H1 (cell line): ENCODE measurements around the gene CDC37. TPM values are rescaled to one million over a fixed set of nuclear protein-coding genes. Genes with fewer than 3 reads are reported as not detected.
A peak's percentile ranks its signal among the peaks of the same experiment; 100 is the strongest.

ENCODE experiments used
- BCL11A ChIP-seq, 2 experiments: IDR thresholded peaks; one replicate each; pipeline ENCODE4 v1.6.1; 2011; ENCODE audit warnings: low read depth in 2 of 2, low read length in 2 of 2, mild to moderate bottlenecking in 2 of 2
- CREB1 ChIP-seq: IDR thresholded peaks from 2 replicates; pipeline ENCODE4 v1.6.1; 2012; ENCODE audit warnings: inconsistent platforms
- KDM4A ChIP-seq: IDR thresholded peaks from one replicate; pipeline ENCODE4 v1.7.1; 2012; ENCODE audit warnings: low read depth, mild to moderate bottlenecking, moderate library complexity, low read length, inconsistent platforms; ENCODE audit not compliant: severe bottlenecking
- NANOG ChIP-seq: IDR thresholded peaks from 2 replicates; pipeline ENCODE4 v1.6.1; 2011; ENCODE audit warnings: low read length, low read depth, mild to moderate bottlenecking, inconsistent platforms; ENCODE audit not compliant: insufficient read depth, poor library complexity, severe bottlenecking
- PHF8 ChIP-seq: fragments of 200-600 bp; sonication (generic); conservative IDR thresholded peaks from 2 replicates; pipeline ENCODE4 v1.7.1; 2012; ENCODE audit warnings: low read depth, mild to moderate bottlenecking, inconsistent platforms, low read length, moderate library complexity
- POLR2AphosphoS5 ChIP-seq: IDR thresholded peaks from 2 replicates; pipeline ENCODE4 v1.6.1; 2011; ENCODE audit warnings: low read depth, low read length
- RBBP5 ChIP-seq: IDR thresholded peaks from 2 replicates; pipeline ENCODE4 v1.7.1; 2012; ENCODE audit warnings: low read depth, mild to moderate bottlenecking, inconsistent platforms, low read length, moderate library complexity, borderline replicate concordance
- SIN3A ChIP-seq, 2 experiments: IDR thresholded peaks in 1 of 2; conservative IDR thresholded peaks in 1 of 2; 2 replicates each; pipeline ENCODE4 v1.6.1; 2011 to 2012; ENCODE audit warnings: low read length in 2 of 2, improper control_type of control experiment in 1 of 2, low read depth in 1 of 2, mild to moderate bottlenecking in 1 of 2
- SP4 ChIP-seq: IDR thresholded peaks from 2 replicates; pipeline ENCODE4 v1.6.1; 2012; ENCODE audit warnings: low read length, inconsistent platforms
- TAF1 ChIP-seq: IDR thresholded peaks from 2 replicates; pipeline ENCODE4 v1.6.1; 2011; ENCODE audit warnings: mild to moderate bottlenecking, low read depth, low read length
- polyA plus RNA-seq, 7 experiments: library from polyadenylated mRNA; depleted of rRNA in 3 of 7; stranded (reverse) in 5 of 7; unstranded in 2 of 7; fragments of >200 nt in 5 of 7; fragments of 200-250 nt in 2 of 7; gene quantifications; 1 replicate in 5 of 7; 2 replicates in 1 of 7; 4 replicates in 1 of 7; pipeline versions ENCODE4 v1.2.1 to v1.2.3, GENCODE V29; 2011 to 2013; ENCODE audit warnings: missing spikeins in 2 of 7, mixed read lengths in 2 of 7
- total RNA-seq: library from RNA; stranded (reverse); fragmentation: NEBNext Ultra II Directional; extraction: Animal tissue kit (Norgen Biotek cat#: 25700); gene quantifications from 2 replicates; pipeline ENCODE4 v1.2.1, GENCODE V29; 2021
- TF ChIP-seq, protein P1 (sequence below): IDR thresholded peaks from 2 replicates; pipeline ENCODE4 v1.6.1; 2012; ENCODE audit warnings: inconsistent platforms

CDC37 gene
- total and polyA plus RNA-seq, 2 of the 8 experiments (the other 6 are each of a cell fraction or from before 2014, with no cell fraction given): 162 to 181 TPM

GRCh38 chr19:10353793-10354391 is 49.5 kb downstream of the CDC37 start (continued):
- TF ChIP-seq, protein P1, sequence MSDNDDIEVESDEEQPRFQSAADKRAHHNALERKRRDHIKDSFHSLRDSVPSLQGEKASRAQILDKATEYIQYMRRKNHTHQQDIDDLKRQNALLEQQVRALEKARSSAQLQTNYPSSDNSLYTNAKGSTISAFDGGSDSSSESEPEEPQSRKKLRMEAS: peak; percentile 86
- TF ChIP-seq BCL11A (IDR thresholded peaks at IDR 0.05; ENCODE audit: low read depth in 2 of 2, low read length in 2 of 2): no peak
- TF ChIP-seq KDM4A: peak; percentile 74
- TF ChIP-seq POLR2AphosphoS5: peak; percentile 82
- TF ChIP-seq RBBP5: 0 out of 2 replicates have a peak, but pooled peaks have one; percentile 48
- TF ChIP-seq TAF1: peak; percentile 28; the same call in 1 of the 2 replicates
- no peak for TF ChIP-seq SP4
- TF ChIP-seq NANOG: no peak
- peak; percentile 30 for TF ChIP-seq PHF8
- TF ChIP-seq CREB1: peak; percentile 58; the same call in 1 of the 2 replicates
- peak in 1 of 2 experiments; percentile 68; a peak in 1 of 4 replicates for TF ChIP-seq SIN3A (conservative IDR thresholded peaks at IDR 0.05 in 1 of 2, IDR thresholded peaks at IDR 0.05 in 1 of 2; ENCODE audit: low read depth in 1 of 2, low read length in 2 of 2)
